H1 (cell line): ENCODE measurements around the gene NPR1.

ENCODE experiments used
- CTCF ChIP-seq, 3 experiments: IDR thresholded peaks; 1 replicate in 2 of 3; 2 replicates in 1 of 3; pipeline versions ENCODE4 v1.5.1 to v1.6.1; 2011; ENCODE audit warnings: low read length in 3 of 3, mild to moderate bottlenecking in 3 of 3, inconsistent platforms in 2 of 3, low read depth in 1 of 3, moderate library complexity in 1 of 3; ENCODE audit not compliant: insufficient read depth in 1 of 3; ENCODE audit errors: control extremely low read depth in 1 of 3
- FOSL1 ChIP-seq: IDR thresholded peaks from 2 replicates; pipeline ENCODE4 v1.6.1; 2011; ENCODE audit warnings: mild to moderate bottlenecking, low read depth, low read length, moderate library complexity; ENCODE audit not compliant: insufficient read depth
- POLR2A ChIP-seq, 2 experiments: IDR thresholded peaks; 1 replicate in 1 of 2; 2 replicates in 1 of 2; pipeline ENCODE4 v1.6.1; 2011; ENCODE audit warnings: low read depth in 2 of 2, low read length in 2 of 2, mild to moderate bottlenecking in 2 of 2; ENCODE audit errors: control extremely low read depth in 1 of 2

DNA sequence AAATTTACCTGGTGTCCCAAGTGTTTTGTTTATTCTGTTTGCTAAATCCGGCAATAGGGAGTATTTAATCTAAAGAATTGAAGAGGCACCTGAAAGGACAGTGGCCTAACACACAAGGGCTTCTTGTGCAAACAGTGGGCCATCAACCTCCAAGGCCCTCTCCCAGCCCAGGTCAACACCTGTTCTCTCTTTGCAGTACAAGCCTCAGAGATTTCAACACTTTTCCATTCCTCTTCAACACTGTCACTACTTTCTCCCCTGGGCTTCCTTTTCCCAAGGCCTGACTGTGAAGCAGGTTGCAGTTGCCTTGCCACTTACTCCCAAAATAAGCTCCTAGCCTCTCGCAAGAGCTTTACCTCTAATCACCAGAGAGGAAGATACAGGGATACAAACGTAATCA, 23.2 kb upstream of the NPR1 start:
- TF ChIP-seq POLR2A (IDR thresholded peaks at IDR 0.05; ENCODE audit: control extremely low read depth in 1 of 2, low read depth in 2 of 2, low read length in 2 of 2) (no peak), CTCF (IDR thresholded peaks at IDR 0.05; ENCODE audit: control extremely low read depth in 1 of 3, insufficient read depth in 1 of 3, low read depth in 1 of 3, low read length in 3 of 3) (no peak), FOSL1 (no peak)
